Germinal center (tissue), 1 donor: ENCODE results near the gene HMGN3.
A peak's percentile ranks its signal among the peaks of the same experiment; 100 is the strongest.
"Not testable (repeated sequence)": the region's sequence is repeated elsewhere in the genome, so short reads cannot be mapped to it uniquely, and the experiment has no call there.

ENCODE experiments used
- DNase-seq: peaks from one replicate; pipeline ENCODE4 v3.0.0; 2012; ENCODE audit warnings: mixed read lengths, low spot score

The HMGN3 gene

GRCh38 chr6:79234150-79235022 lies at the start of gene HMGN3:
TSS of gene HMGN3 (minus strand) at chr6:79234682.
- DNase-seq, result peak; percentile 96

GRCh38 chr6:79280756-79281155 lies 46.3 kb upstream of the HMGN3 start:
- DNase-seq, result no peak

- DNase-seq, result no peak
These were observed 42.6 kb upstream of the HMGN3 start for GRCh38 chr6:79277109-79277508.

- DNase-seq, result no peak
These were observed 35.4 kb upstream of the HMGN3 start for GRCh38 chr6:79269877-79270276.

- DNase-seq, result no peak
These were observed 32.6 kb upstream of the HMGN3 start for GRCh38 chr6:79267128-79267527.

- DNase-seq, result no peak
These were observed 31.6 kb upstream of the HMGN3 start for GRCh38 chr6:79266051-79266450.

- no peak for DNase-seq
These were observed 28.9 kb upstream of the HMGN3 start for GRCh38 chr6:79263359-79263758.

GRCh38 chr6:79261666-79262065 lies 27.2 kb upstream of the HMGN3 start:
- no peak for DNase-seq

GRCh38 chr6:79260772-79261171 lies 26.3 kb upstream of the HMGN3 start:
- DNase-seq, result no peak

- DNase-seq, result no peak
These were observed 23.1 kb upstream of the HMGN3 start for GRCh38 chr6:79257381-79258205.

GRCh38 chr6:79256770-79257169 lies 22.3 kb upstream of the HMGN3 start:
- DNase-seq, result not testable (repeated sequence)

GRCh38 chr6:79255086-79255485 lies 20.6 kb upstream of the HMGN3 start:
- not testable (repeated sequence) for DNase-seq

- no peak for DNase-seq
These were observed 16.1 kb upstream of the HMGN3 start for GRCh38 chr6:79250559-79250958.

- no peak for DNase-seq
These were observed 15.6 kb upstream of the HMGN3 start for GRCh38 chr6:79250107-79250514.

GRCh38 chr6:79249136-79249535 lies 14.7 kb upstream of the HMGN3 start:
- no peak for DNase-seq

- DNase-seq, result no peak
These were observed 12.4 kb upstream of the HMGN3 start for GRCh38 chr6:79246891-79247290.

- no peak for DNase-seq
These were observed 6.7 kb upstream of the HMGN3 start for GRCh38 chr6:79241228-79241627.

- DNase-seq, result no peak
These were observed 6.0 kb upstream of the HMGN3 start for GRCh38 chr6:79240509-79240908.

- DNase-seq, result no peak
These were observed 5.2 kb upstream of the HMGN3 start for GRCh38 chr6:79239536-79240168.

- no peak for DNase-seq
These were observed 4.4 kb upstream of the HMGN3 start for GRCh38 chr6:79238919-79239318.

GRCh38 chr6:79236711-79237110 lies 2.2 kb upstream of the HMGN3 start:
- DNase-seq, result no peak

- peak; percentile 83 for DNase-seq
These were observed 802 bp downstream of the HMGN3 start for GRCh38 chr6:79233611-79234149.
